IPS DF 19.7 (cell line): ENCODE measurements around the gene ABHD17B.

ENCODE experiments used
- DNase-seq: peaks from one replicate; pipeline ENCODE4 v3.0.0-alpha.2; 2013; ENCODE audit warnings: low read depth, low spot score

Gene ABHD17B

GRCh38 chr9:71878327-71879274, 32.4 kb downstream of the ABHD17B start:
- DNase-seq, result no peak

- no peak for DNase-seq
Measured at GRCh38 chr9:71876829-71877228, 34.2 kb downstream of the ABHD17B start.

DNA sequence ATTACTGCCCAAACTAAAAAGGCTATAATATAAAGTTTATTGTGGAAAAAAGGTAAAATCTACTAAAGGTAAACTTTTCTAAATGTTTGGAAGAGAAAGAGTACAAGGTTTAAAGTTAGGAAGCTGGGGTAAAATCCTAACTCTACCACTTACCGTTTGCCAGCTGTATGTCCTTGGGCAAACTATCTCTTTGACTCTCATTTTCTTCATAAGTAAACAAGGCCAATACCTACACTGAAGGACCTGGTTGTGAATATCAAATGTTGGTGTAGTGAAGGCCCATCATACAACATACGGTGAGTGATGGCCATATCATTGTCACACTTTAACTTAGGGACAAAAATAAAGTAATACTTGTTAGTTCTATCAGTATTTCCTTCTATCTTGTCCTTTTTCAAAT, 34.9 kb downstream of the ABHD17B start:
- no peak for DNase-seq

DNA sequence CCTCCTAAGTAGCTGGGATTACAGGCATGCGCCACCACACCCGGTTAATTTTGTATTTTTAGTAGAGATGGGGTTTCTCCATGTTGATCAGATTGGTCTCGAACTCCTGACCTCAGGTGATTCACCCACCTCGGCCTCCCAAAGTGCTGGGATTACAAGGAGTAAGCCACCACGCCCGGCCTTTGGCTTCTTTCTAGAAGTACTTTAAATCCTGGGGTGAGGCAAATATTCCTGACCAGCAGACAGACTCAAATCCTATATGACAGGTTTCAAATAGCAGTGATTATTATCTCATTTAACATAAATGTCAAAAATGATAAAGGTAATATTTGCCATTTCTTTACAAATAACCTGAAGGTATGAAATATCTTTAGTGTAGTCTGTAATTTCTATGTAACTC, 35.6 kb downstream of the ABHD17B start:
- no peak for DNase-seq

- no peak for DNase-seq
Measured at GRCh38 chr9:71863631-71864030, 47.4 kb downstream of the ABHD17B start.

DNA sequence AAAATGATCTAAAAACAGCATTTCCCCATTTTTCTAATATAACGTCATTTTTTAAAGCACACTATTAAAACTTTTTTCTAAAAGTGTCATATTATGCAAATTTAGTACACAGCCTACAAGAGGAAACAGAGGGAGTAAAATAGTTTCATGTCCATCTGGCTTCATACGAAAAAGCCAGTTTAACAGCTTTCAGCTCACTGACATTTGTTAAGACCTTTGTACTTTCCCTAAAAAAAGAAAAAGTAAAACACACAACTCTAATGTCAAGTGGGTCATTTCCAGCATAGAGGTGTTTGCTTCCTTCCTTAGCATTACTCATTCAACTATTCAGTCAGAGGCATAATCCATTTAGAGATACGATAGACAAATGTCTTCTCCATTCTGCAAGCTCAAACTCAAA, 49.4 kb downstream of the ABHD17B start:
- no peak for DNase-seq

- no peak for DNase-seq
Measured at GRCh38 chr9:71859939-71860338, 51.1 kb downstream of the ABHD17B start.

DNA sequence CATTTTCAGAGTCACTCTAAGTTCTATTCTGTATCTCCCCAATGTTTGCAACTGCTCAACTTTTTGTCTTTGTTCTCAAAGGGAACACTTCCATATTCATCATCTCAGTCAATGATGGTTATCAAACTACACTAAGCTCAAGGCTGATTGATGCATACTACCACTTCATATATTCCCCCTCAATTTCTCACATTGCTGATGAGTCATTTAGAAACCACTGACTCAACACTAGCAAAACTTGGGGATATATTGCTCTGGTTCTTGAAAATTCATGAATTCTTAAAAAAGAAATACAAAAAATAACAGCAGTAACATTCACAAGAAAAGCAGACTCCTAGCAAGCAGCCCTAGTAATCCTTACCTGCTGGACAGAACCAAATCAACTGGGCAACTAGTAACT, 52.2 kb downstream of the ABHD17B start:
- no peak for DNase-seq

- no peak for DNase-seq
Measured at GRCh38 chr9:71858102-71858798, 52.7 kb downstream of the ABHD17B start.

DNA sequence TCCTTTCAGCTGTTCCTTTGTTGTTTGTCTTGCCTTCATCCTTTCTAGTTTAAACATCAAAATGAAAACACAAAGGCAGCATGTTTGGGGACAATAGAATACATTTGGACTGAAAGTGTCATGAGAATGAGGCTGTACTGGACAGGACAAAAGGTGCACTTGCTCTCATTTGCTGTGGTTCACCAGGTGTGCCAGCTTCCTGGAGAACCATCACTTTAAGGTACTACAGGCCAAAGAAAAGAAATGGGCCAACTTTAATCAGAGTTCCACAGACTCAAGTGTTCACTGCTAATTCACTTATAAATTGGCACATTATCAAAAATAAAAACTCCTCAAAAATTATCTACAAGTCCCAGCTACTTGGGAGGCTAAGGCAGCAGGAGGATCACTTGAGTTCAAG, 53.8 kb downstream of the ABHD17B start:
- DNase-seq, result no peak

DNA sequence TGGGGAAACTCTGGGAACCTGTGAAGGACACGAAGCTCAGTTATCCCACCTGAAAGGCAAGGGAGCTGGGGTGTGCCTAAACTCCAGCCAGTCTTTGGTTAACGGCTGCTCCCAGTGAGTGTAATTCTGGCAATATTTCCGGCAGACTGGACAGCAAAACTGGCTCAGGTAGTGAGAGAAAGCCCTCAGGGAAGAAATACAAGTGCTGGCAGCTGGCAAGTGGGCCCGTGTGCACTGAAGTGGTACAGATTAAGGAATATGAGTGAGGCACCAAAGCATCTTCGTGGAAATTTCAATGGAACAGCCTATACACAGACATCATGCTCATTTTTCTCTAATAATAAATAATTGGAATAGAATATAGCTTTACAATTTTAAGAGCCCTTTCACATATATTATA, 56.2 kb downstream of the ABHD17B start:
- DNase-seq, result no peak

- no peak for DNase-seq
Measured at GRCh38 chr9:71853084-71853483, 57.9 kb downstream of the ABHD17B start.

DNA sequence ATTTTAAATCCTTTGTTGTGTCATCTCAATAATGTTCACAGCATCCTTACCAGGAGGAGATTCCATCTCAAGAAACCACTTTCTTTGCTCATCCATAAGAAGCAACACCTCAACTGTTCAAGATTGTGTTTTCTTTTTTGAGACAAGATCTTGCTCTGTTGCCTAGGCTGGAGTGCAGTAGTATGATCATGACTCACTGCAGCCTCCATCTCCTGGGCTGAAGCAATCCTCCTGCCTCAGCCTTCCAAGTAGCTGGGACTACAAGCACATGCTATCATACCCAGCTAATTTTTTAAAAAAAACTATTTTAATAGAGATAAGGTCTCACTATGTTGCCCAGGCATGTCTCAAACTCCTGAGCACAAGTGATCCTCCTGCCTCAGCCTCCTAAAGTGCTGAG, 60.0 kb downstream of the ABHD17B start:
- DNase-seq, result no peak

DNA sequence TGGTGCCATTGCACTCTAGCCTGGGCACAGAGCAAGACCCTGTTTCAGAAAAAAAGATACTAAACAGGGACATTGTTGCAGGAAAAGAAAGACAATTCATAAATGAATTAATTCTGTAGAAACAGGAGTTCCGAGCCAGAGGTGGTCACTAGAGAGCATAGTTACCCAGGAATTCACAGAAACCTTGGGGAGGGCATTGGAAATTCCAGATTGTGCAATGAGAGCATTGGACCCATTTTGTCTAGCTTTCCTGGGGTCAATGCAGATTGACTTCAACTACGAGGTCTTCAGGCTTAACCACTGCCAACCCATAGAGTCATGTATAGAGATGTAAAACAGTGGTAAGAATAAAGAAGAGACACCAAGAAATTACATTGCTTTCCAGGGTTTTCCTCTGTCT, 63.1 kb downstream of the ABHD17B start:
- DNase-seq, result no peak

GRCh38 chr9:71844808-71845207, 66.2 kb downstream of the ABHD17B start:
- DNase-seq, result no peak

DNA sequence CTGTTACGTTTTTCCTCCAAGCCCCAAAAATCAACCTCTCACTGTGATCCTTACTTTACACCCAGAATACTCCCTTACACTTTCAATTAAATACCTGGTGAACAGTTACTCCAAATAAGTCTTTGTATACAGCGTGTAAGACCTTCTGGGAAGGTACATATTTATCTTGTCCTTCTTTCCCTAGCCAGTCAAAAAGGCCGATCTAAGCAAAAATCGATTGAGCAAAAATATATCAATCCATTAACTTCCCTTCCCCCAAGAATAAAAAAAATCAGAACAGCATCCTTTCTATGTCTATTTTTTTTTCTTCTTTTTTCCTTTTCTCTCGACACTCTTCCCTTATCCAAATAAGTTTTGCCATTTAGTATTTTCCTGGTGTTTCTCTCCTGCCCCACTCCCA, 71.3 kb downstream of the ABHD17B start:
- no peak for DNase-seq

DNA sequence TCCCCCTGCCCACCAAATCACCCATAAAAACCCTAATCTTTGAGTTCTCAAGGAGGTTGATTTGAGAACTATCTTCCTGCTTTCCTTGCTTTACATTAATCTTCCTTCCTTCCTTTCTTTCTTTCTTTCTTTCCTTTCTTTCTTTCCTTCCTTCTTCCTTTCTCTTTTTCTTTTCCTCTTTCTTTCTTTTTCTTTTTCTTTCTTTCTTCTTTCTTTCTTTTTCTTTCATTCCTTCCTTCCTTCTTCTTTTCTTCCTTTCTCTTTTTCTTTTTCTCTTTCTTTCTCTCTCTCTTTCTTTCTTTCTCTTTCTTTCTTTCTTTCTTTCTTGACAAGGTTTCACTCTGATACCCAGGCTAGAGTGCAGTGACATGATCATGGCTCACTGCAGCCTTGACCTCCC, 75.4 kb downstream of the ABHD17B start:
- no peak for DNase-seq

DNA sequence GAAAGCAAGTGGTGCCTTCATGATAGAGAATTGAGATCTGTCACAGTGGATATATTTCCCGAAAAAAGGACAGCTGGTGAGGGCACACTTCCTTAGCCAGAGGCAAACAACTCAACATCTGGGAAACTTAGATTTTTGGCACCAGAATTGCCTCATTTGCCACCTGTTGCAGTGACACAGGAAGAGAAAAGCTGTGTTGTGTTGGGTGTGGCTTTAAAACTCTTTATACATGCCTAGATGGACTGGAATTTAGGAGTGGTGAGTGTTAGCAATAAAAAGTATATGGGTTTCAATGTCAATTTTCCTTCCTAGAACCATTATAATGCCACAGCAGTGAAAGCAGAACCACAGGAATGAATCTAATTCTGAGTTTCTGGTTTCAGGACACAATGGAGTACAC, 80.1 kb downstream of the ABHD17B start:
- DNase-seq, result no peak

- DNase-seq, result no peak
Measured at GRCh38 chr9:71830153-71830552, 80.8 kb downstream of the ABHD17B start.

DNA sequence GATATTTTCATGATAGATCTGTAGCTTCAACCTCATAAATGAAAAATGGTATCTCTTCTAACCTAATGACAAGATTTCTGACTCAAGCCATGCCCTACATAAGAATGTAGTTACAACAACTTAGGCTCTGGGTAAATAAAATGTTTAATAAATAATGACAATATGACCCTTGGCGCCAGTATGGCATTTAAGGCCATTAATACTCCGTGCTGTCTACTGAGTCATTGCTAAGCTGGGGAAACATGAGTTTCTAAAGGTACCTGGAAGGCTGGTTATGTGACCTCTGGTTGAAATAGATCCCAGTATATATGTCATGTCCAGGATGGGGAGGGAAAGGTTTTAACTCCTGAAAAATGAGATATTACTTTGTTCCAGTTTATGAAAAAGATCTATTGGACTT, 84.7 kb downstream of the ABHD17B start:
- DNase-seq, result no peak

GRCh38 chr9:71824257-71824656, 86.7 kb downstream of the ABHD17B start:
- no peak for DNase-seq

- DNase-seq, result no peak
Measured at GRCh38 chr9:71822935-71823334, 88.1 kb downstream of the ABHD17B start.

- no peak for DNase-seq
Measured at GRCh38 chr9:71822456-71822855, 88.5 kb downstream of the ABHD17B start.
